HG03571 (cell line): ENCODE results near the gene KIAA1614.

Source experiments
- ATAC-seq: cut with Tn5 transposase; IDR thresholded peaks from one replicate; pipeline ENCODE4 v1.9.1; 2021; ENCODE audit not compliant: unreplicated experiment

Gene KIAA1614

DNA sequence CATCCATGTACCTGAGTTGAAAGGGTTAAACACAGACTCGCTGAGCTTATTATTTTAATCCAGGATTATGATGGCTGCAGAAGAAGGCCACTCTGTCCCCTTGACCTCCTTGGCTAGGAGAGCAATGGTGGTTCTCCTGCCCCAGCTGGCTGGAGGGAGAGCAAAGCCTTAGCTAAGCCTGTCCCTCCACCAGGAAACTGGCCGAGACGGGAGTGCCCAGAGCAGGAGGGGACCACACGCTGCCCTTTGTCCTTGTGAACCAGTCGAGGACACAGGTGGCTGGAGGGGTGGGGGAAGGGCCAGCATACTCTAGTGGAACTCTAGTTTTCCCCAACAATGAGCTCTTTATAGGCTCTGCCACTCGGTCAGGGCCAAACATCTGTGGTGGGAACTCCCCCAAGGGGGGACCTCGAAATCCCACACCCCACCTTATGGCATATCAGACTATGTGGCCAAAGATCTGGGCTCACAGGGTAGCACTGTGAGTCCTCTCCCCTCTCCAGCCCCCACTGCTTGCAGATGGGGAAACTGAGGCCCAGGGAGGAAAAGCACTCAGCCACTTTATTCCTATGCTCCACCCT, 12.9 kb downstream of the KIAA1614 start:
- no peak for ATAC-seq

DNA sequence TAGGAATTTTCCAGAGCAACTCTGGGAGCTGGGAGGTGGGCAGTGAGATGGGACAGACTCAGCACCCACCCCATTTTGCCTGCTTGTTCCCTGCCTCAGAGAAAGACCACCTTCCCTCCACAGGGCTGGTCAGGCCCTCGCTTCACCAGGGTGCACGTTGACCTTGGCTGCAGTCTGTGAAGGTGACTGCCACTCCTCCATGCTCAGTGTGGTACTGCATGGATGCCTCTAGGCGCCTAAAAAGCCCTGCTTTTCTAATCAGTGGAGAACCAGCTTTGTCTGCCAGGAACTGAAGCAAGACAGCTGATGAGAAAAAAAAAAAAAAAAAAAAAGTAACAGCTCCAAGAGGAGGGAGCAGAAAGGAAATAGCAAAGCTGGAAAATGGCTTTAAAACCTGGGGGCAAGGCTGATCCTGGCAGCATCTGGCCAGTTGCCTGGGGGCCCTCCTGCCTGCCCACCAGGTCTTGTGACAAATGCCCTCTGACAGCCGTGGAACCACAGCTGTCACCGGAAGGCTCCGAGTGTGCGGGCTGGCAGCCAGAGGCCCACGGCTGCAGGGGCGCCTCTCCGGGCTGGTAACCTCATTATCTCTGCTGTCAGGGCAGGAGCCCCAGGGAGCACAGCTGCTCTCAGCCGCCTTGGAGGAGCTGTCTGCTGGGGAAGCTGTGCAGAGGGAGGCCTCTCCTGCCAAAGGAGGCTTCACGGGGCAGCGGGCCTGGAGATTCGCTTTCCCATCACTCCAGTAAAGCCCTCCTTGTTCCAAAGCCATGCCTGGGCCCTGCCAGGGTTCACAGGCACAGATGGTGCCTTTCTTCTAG, 13.7 kb downstream of the KIAA1614 start:
- ATAC-seq: peak; percentile 71

DNA sequence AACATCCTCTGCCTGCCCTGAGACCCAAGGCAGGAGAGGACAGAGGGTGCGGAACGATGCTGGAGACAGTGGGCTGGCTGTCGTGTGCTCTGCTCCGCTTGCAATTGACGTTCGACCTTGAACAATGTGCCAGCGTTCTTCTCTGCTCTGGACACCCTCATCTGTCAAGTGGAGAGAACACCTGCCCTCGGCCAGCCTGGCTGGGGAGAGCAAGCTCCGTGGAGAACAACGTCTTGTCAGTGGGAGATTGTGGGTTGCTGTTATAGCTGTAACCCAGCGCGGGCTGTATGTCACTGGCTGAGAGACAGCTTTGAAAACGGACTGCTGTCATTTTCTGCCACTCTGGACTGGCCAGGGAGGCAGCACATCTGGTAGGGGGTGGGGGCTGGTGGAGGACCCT, 14.7 kb downstream of the KIAA1614 start:
- no peak for ATAC-seq

DNA sequence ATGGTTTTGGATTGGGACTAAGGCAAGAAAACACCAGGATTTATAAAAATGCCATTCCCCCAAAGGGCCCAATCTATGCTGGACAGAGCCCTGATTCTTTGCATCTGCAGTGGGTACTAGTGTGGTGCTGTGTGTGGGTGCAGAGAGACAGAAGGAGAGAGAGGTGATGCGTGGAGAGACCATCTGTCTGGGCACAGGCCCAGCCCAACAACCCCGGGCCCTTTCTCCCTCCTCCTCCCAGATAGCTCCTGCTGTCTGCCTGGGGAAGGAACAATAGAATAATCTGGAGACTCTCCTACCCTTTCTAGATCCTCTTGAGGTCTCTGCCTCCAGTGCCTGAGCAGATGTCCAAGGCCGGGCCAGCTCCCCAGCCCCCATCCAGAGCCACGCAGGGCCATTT, 15.1 kb downstream of the KIAA1614 start:
- ATAC-seq: no peak

DNA sequence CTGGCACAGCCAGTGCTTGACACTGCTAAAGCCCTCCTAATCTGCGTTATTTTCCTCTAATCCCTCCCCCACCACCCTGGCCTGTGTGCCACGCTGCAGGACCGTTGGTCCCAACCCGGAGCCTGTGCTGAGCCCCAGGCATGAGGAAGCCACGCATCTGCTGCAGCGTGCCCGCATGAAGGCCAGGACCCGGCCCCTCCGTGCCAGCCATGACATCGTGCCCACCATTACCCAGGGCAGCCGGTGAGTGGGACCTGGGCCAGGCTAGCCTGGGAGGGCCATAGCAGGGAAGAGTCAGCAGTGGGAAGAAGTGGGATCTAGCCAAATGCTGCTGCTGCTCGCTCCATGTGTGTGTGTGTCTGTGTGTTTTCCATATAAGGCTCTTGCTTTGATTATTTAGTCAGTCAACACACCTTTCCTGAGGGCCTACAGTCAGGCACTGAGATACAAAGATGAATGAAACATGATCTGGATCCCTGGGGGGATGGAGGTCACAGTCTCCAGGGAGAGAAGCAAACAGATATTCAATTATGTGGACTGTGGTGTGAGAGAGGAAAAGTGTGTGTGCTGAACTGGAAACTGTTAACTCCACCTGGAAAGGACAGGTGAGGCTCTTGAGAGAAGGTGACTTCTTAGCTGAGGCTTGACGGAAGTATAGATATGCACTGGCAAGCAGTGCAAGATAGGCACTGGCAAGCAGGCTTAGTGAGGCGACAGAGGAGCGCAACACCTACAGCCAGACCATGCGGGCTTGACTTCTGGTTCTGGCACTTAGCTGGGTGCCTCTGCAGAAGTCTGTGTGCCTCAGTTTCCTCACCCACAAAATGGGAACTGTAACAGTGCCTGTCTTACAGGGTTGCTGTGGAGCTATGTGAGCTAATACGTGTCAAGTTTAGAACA, 15.9 kb downstream of the KIAA1614 start:
- no peak for ATAC-seq

DNA sequence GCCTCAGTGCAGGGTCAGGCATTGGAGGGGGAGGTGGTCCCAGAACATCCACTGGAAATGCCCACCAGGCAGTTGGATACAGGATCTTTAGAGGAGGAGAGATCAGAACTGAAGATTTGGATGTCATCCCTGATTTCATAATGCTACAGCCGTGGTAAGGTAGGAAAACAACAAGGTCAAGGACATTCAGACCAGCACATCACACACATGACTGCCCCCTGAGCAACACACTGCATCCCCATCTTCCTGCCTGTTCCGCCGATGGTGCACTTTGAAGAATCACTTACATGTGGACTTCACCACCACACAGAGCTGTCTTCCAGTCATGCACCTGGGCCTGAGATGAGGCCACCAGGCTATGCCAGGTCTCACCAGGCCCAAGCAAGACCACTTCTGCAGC, 16.7 kb downstream of the KIAA1614 start:
- ATAC-seq: no peak

DNA sequence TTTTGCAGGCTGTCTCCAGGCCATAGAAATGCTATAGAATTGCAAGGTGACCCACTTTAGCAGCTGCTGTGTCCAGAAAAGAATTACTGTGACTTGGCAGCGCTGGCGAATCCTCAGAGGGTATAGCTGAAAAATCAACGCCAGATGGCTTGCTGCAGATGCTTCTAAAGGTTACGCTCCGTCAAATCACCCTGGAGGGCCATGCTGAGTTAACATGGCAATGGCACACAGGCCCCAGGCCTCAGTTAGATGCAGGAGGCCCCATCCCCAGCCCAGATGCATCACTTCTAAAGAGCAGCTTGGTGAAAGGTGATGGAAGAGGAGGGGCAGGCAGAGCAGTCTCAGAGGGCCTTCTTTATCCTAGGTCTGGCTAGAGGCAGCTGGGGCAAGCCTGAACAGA, 18.0 kb downstream of the KIAA1614 start:
- no peak for ATAC-seq

DNA sequence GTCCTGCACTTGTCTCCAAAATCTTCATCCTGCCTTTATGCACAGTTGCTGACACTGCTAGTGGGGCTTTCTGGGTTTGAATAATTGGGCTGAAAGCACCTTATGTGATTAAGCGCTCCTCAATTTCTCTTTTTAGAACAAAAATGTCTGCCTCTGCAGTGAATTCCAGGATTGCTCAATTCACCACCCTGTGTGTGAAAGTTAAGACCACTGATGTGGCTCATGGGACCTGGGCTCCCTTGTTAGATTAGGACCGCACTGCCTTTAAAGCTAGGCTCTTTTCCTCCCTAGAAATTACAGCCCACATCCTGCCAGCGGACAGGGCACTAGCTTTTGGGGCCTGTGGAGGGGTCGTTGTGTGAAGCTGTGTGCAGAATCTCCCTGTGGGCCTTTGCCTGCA, 18.8 kb downstream of the KIAA1614 start:
- no peak for ATAC-seq

DNA sequence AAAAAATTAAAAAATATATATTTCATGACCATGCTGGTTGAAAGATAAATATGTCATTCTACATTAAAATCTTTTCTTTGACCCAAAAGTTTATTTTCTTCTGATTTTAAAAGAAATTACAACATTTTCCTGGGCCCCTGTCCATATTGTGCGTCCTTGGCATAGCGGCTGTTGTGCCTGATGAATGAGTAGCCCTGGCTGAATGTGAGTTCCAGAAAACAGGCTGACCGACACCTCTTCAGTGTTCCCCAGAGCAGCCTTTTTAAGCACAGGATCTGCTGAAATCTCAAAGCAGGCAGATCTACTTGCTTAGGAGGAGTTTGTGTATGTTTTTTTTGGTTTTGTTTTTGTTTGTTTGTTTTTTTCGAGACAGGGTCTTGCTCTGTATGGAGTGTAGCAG, 19.7 kb downstream of the KIAA1614 start:
- ATAC-seq: no peak

DNA sequence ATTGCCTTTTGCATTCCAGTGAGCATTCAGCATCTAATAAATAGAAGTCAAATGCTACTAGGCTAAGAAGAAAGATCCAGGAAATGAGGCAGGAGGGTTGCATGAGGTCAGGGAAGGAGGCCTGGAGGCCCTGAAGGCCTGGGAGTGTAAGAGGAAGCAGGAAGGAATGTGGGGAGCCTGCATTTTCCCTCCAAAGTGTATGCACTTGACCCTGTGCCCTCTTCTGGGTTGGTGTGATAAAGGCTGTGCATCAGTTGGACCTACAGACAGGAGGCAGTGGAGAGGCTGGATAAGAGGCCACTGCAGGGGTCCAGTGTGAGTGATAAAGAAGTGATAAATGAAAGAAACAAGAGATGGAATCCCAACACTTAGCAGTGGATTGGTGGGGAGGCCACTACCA, 20.4 kb downstream of the KIAA1614 start:
- ATAC-seq: no peak

DNA sequence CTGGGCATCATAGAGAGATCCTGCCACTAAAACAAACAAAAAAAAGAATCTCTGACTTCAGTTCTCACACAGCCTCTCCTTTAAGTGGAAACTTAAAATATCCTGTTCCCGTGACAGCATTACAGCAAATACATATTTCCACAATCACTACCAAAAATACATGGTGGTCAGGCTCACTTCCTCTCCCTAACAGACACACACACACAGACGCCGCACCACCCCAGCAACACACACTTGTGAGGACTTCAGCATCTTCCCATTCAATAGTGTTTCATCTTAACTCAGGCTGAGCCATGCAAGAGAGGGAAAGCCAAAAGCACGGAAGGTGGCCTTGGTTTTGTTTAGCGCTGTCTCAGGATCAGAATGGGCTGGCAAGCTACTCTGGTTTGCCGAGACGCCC, 21.9 kb downstream of the KIAA1614 start:
- no peak for ATAC-seq

DNA sequence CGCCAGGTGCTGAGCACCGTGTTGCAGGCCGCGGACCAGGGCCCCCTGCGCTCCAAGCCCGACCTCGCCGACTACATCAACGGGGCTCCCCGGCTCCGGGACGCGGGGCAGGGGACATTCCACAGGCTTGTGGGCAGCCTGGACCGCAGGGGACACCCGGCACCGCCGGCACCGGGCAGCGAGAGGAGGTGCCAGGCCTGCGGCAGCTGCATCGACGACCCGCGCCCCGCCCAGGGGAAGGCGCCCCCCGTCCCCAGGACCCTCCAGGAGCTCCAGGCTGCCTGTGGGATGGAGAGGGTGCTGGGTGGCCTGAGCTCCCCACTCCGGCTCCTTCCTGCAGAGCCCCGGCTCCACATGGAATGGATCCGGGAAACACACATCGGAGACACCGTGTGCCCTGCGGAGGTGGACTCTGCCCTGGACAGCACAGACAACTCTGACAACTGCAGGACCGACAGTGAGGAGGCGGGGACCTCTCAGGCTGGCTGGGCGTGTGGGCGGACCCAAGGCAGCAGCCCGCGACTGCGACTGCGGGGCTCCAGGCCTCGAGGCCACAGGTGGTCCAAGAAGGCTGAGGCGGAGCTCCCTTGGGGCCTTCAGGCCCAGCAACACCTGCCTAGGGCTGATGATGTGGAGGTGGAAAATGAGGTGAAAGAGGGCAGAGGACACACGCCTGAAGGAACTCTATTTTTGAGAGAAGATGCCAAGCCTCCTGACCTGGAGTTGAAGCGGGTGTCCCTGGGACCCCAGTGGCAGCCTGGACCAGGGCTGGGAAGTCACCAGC, 22.8 kb downstream of the KIAA1614 start:
- ATAC-seq: no peak

DNA sequence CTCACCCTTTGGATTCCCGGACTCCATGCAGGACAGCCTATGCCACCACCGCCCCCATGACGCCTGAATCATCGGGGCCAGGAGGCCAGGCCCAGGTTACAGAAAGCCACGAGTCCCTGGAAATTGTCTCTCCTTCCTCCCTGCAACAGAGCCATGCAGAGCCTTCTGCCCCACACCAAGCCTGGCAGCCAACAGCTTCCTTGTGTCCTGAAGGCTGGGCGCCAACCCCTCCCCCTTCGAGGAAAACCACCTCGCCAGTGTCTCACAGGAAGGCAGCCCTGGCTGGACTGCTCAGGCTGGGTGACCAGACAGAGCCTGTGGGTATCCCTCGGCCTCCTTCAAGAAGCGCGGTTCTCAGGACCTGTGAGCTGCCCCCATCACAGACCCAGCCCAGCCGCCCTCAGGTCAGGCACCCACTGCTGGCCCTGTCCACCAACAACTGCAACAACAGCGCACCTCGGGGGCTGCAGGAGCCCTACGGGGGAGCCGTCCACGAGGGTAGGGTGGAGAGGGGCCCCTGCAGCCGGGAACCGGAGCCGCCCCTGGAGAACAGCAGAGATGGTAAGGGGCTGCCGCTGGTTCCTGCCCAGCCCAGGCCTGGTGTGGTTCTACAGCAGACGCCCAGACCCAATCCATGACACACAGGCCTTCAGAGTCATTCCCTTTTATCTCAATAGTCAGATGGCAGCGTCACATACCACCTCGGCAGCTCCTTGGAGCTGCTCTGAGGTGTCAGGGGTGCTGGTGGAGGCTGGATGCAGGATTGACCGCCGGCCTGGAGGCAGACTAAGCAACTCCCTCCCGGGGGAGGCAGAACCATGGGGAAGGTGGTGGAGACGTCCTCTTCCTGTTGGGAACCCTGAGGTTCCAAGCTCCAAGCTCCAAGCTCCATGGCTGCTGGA, 23.7 kb downstream of the KIAA1614 start:
- ATAC-seq: no peak

DNA sequence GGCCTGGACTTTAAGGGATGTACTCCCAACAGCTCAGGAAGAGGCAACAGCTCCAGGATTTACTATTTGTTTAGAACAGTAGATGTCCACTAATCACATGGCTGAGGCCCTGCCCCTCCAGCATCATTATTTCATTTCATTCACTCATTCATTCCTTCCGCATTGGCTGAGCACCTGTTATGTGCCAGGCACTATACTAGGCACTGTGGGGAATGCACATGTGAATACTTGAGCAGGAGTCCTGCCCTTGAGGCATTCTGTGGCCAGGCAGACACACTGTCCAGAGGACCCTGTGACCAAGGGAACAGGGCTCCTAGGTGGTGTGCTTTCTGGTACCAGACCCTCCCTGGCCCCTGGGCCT, 24.3 kb downstream of the KIAA1614 start:
- ATAC-seq: no peak

DNA sequence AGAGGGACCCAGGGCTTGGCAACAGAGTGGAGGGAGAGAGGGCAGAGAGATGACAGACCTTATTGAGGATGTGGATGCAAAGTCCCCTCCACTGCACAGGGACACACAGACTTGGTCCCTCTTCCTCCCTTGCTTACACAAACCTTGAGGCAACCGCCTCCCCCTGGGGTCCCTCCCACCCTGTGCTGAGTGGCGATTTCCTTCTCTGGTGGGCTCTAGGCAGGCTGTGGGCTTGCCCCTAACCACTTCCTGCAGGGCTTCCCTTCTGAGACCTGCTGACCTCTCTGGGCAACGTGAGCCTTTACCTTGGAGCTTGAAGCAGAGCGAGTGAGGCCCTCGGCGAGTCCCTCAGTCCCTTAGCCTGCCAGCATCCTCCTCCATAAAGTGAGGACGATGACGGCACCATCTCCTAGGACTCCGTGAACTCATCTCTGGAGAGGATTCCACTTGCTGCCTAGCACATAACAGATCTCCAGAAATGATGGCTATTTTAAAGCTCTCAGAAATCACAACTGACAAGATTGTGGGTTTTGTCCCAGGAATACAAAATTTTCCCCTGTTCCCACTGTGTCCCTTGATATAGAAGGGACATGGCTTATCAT, 25.0 kb downstream of the KIAA1614 start:
- no peak for ATAC-seq

DNA sequence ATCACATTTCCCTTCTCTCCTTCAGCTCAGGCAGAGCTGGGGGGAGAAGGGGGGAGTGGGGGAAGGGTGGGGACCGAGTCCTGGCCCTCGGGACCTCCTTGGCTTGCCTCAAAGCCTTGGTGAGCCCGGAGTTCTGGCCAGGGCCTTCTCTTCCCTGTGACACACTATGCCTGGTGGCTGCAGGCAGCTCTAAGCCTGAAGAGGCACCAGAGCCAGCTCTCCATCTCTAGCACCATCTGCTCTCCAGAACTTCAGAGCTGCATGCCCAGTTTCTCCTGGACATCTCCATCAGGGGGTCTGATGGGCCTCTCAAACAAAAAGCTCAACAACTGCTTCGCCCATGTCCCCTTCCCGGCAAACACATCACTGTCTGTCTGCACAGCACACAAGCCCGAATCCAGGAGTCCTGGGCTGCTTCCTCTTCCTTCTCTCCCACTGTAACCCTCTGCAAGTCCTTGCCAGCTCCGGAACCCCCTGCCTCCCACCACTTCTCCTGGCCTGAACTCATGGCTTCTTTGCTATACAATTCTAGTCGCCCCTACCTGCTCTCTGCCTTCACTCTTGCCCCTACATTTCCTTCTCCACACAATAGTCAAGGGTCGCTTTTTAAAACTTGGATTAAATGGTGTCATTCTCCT, 26.5 kb downstream of the KIAA1614 start:
- no peak for ATAC-seq

DNA sequence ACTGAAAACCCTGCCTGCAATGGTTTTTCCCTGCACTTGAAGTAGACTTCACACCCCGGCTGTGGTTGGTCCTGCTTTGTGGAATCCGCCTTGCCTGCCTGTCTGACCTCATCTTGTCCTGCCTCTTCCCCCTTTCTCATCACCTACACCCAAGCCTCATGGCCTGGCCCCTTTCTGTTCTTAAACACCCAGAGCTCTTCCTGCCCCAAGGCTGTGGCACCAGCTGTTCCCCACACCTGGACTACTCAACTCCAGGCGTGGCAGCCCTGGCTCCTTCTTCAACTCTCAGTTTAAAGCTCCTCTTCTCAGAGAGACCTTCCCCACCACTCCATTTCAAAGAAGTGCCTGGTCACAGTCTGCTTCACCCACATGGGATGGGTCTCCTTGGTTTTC, 27.0 kb downstream of the KIAA1614 start:
- ATAC-seq: no peak

DNA sequence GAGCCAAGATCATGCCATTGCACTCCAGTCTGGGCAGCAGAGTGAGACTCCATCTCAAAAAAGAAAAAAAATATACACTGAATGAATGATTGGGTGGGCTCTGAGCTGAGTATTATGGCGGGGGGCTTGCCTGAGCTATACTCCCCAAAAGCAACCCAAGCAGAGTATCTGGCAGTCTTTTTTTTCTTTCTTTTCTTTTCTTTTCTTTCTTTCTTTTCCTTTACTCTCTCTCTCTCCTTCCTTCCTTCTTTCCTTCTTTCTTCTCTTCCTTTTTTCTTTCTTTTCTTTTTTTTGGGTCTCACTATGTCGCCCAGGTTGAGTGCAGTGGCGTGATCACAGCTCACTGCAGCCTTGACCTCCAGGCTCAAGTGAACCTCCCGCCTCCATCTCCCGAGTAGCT, 27.7 kb downstream of the KIAA1614 start:
- ATAC-seq: no peak
